ENCODE data around the gene HRK. TPM values are rescaled to one million over a fixed set of nuclear protein-coding genes. Genes with fewer than 3 reads are reported as not detected.

HRK gene
- total RNA-seq, 1 experiment from 2014 or later = 0.44 TPM

- in situ Hi-C loops (cut with HindIII; ENCODE audit: low pct_unique_long_range_greater_than_20kb, low sequenced_read_pairs) = no loop called here
These were observed 9.1 kb upstream of the HRK start for GRCh38 chr12:116890330-116890729.

GRCh38 chr12:116887897-116888296, 6.7 kb upstream of the HRK start:
- H3K36me3 ChIP-seq (ENCODE audit: control insufficient read depth, insufficient read depth, low read length) = no peaks in the 10 kb centered on the region
- DNase-seq (ENCODE audit: low read depth, low spot score) = no peak
- TF ChIP-seq CTCF (IDR thresholded peaks at IDR 0.05) = no peak
- H3K9me3 ChIP-seq (ENCODE audit: control insufficient read depth, insufficient read depth, low read depth, low read length) = no peaks in the 10 kb centered on the region
- CTCF ChIA-PET = no interaction called here
- no TSS peak for BruUV-seq (replicated peaks)
- in situ Hi-C loops (cut with HindIII; ENCODE audit: low pct_unique_long_range_greater_than_20kb, low sequenced_read_pairs) (no loop called here), intact Hi-C loops (cut with micrococcal nuclease; ENCODE audit: unreplicated experiment) (loop anchor here (10.0 kb wide), 1 partner anchor 153 kb away; the partner anchor contains the start of genes RNFT2 and SPRING1)
- POLR2A ChIA-PET = no interaction called here
- peaks cover 2% of the 10 kb centered on the region for H3K27me3 ChIP-seq (ENCODE audit: control insufficient read depth, insufficient read depth, low read length)
- no peaks in the 10 kb centered on the region; the same call in 1 of the 2 replicates for H3K4me1 ChIP-seq (ENCODE audit: control insufficient read depth, insufficient read depth, low read length)
- ATAC-seq = no peak
- no peak overlapping the region for H3K27ac ChIP-seq (ENCODE audit: low read length)
- H3K4me3 ChIP-seq (ENCODE audit: low read depth in 2 of 2, low read length in 2 of 2) = no peak overlapping the region

More at GRCh38 chr12:116890330-116890729, 9.1 kb upstream of the HRK start:
- no peaks in the 10 kb centered on the region for H3K36me3 ChIP-seq (ENCODE audit: control insufficient read depth, insufficient read depth, low read length)
- H3K27ac ChIP-seq (ENCODE audit: low read length) = no peak overlapping the region
- DNase-seq (ENCODE audit: low read depth, low spot score) (no peak), ATAC-seq (no peak)
- H3K27me3 ChIP-seq (ENCODE audit: control insufficient read depth, insufficient read depth, low read length) = peaks cover 1% of the 10 kb centered on the region; the same call in 1 of the 2 replicates
- no peak overlapping the region for H3K4me3 ChIP-seq (ENCODE audit: low read depth in 2 of 2, low read length in 2 of 2)
- CTCF ChIA-PET = no interaction called here
- intact Hi-C loops (cut with micrococcal nuclease; ENCODE audit: unreplicated experiment) = no loop called here
- H3K4me1 ChIP-seq (ENCODE audit: control insufficient read depth, insufficient read depth, low read length) = no peaks in the 10 kb centered on the region; the same call in 1 of the 2 replicates
- POLR2A ChIA-PET = no interaction called here
- no peaks in the 10 kb centered on the region for H3K9me3 ChIP-seq (ENCODE audit: control insufficient read depth, insufficient read depth, low read depth, low read length)
- no TSS peak for BruUV-seq (replicated peaks)
- TF ChIP-seq CTCF (IDR thresholded peaks at IDR 0.05) (no peak), TCF7L2 (IDR thresholded peaks at IDR 0.05; ENCODE audit: low read depth, low read length) (no peak), POLR2AphosphoS5 (IDR thresholded peaks at IDR 0.05; ENCODE audit: low read depth, low read length) (no peak), SIN3A (IDR thresholded peaks at IDR 0.05; ENCODE audit: borderline replicate concordance, insufficient read depth, low read depth, low read length) (no peak), REST (IDR thresholded peaks at IDR 0.05; ENCODE audit: insufficient read depth in 1 of 2, low read depth in 2 of 2, low read length in 1 of 2) (no peak)
